Neural crest cell (in vitro differentiated cells): ENCODE results near the gene FGFBP1. TPM values are rescaled to one million over a fixed set of nuclear protein-coding genes. Genes with fewer than 3 reads are reported as not detected.

Experiments used
- DNase-seq: peaks from one replicate; pipeline ENCODE4 v3.0.0; 2021; ENCODE audit warnings: low read depth, mixed read lengths, low spot score
- H3K27ac Mint-ChIP-seq: one replicate; pipeline ENCODE4 v1.8.0; 2021; ENCODE audit warnings: mild to moderate bottlenecking, mixed read lengths; ENCODE audit not compliant: unreplicated experiment
- H3K27me3 Mint-ChIP-seq: 2 replicates; pipeline ENCODE4 v1.8.0; 2021; ENCODE audit warnings: low read depth, mild to moderate bottlenecking, mixed read lengths
- H3K36me3 Mint-ChIP-seq: 2 replicates; pipeline ENCODE4 v1.8.0; 2021; ENCODE audit warnings: low read depth, mild to moderate bottlenecking, mixed read lengths
- H3K4me1 Mint-ChIP-seq: 2 replicates; pipeline ENCODE4 v1.8.0; 2021; ENCODE audit warnings: mixed read lengths
- H3K4me3 Mint-ChIP-seq: one replicate; pipeline ENCODE4 v1.8.0; 2021; ENCODE audit warnings: mild to moderate bottlenecking, mixed read lengths
- H3K9me3 Mint-ChIP-seq: 2 replicates; pipeline ENCODE4 v1.8.0; 2021; ENCODE audit warnings: mixed read lengths
- CTCF ChIP-seq: fragments of 200-600 bp; sonication (generic); conservative IDR thresholded peaks from 2 replicates; pipeline ENCODE4 v1.5.0; 2021; ENCODE audit warnings: antibody characterized with exemption, mild to moderate bottlenecking
- total RNA-seq: library from RNA; stranded (reverse); gene quantifications from 2 replicates; pipeline ENCODE4 v1.2.1, GENCODE V29; 2021

Gene FGFBP1
- total RNA-seq, 1 donor from 2014 or later: not detected

- no peaks in the 10 kb centered on the region for H3K27me3 Mint-ChIP-seq
- no peaks in the 10 kb centered on the region for H3K4me1 Mint-ChIP-seq
- no peak for DNase-seq
- H3K36me3 Mint-ChIP-seq: no peaks in the 10 kb centered on the region
- no peak for TF ChIP-seq CTCF
- no peak overlapping the region for H3K27ac Mint-ChIP-seq
- H3K4me3 Mint-ChIP-seq: no peak overlapping the region
- H3K9me3 Mint-ChIP-seq: peaks cover 5% of the 10 kb centered on the region
These were observed 4.3 kb downstream of the FGFBP1 start for GRCh38 chr4:15934259-15934658.

- Mint-ChIP-seq H3K4me3 (no peak overlapping the region), H3K27ac (no peak overlapping the region), H3K36me3 (no peaks in the 10 kb centered on the region), H3K27me3 (no peaks in the 10 kb centered on the region), H3K4me1 (no peaks in the 10 kb centered on the region), H3K9me3 (peaks cover 5% of the 10 kb centered on the region)
- no peak for DNase-seq
- no peak for TF ChIP-seq CTCF
These were observed 6.9 kb downstream of the FGFBP1 start for GRCh38 chr4:15931451-15932210.

GRCh38 chr4:15930314-15930713 lies 8.2 kb downstream of the FGFBP1 start:
- no peaks in the 10 kb centered on the region for H3K27me3 Mint-ChIP-seq
- no peak overlapping the region for H3K4me3 Mint-ChIP-seq
- no peak for TF ChIP-seq CTCF
- H3K9me3 Mint-ChIP-seq: peaks cover 5% of the 10 kb centered on the region
- H3K27ac Mint-ChIP-seq: no peak overlapping the region
- H3K4me1 Mint-ChIP-seq: no peaks in the 10 kb centered on the region
- no peaks in the 10 kb centered on the region for H3K36me3 Mint-ChIP-seq
- DNase-seq: no peak

GRCh38 chr4:15929540-15929939 lies 9.0 kb downstream of the FGFBP1 start:
- H3K9me3 Mint-ChIP-seq: peaks cover 5% of the 10 kb centered on the region
- H3K27me3 Mint-ChIP-seq: no peaks in the 10 kb centered on the region
- no peak for TF ChIP-seq CTCF
- no peaks in the 10 kb centered on the region for H3K36me3 Mint-ChIP-seq
- no peak for DNase-seq
- H3K27ac Mint-ChIP-seq: no peak overlapping the region
- no peaks in the 10 kb centered on the region for H3K4me1 Mint-ChIP-seq
- no peak overlapping the region for H3K4me3 Mint-ChIP-seq

GRCh38 chr4:15928883-15929282 lies 9.7 kb downstream of the FGFBP1 start:
- H3K4me3 Mint-ChIP-seq: no peak overlapping the region
- no peak for TF ChIP-seq CTCF
- peaks cover 3% of the 10 kb centered on the region for H3K27me3 Mint-ChIP-seq
- no peak overlapping the region for H3K27ac Mint-ChIP-seq
- DNase-seq: no peak
- no peaks in the 10 kb centered on the region for H3K4me1 Mint-ChIP-seq
- no peaks in the 10 kb centered on the region for H3K36me3 Mint-ChIP-seq
- H3K9me3 Mint-ChIP-seq: peaks cover 5% of the 10 kb centered on the region
